Inflammatory macrophage treated with lipopolysaccharide for 1 hour (primary cell): Measurements from ENCODE around the gene TRPM1.

ENCODE experiments used
- DNase-seq, 2 donors: peaks; one replicate each; pipeline ENCODE4 v3.0.0-alpha.2; 2020 to 2022

The TRPM1 gene

DNA sequence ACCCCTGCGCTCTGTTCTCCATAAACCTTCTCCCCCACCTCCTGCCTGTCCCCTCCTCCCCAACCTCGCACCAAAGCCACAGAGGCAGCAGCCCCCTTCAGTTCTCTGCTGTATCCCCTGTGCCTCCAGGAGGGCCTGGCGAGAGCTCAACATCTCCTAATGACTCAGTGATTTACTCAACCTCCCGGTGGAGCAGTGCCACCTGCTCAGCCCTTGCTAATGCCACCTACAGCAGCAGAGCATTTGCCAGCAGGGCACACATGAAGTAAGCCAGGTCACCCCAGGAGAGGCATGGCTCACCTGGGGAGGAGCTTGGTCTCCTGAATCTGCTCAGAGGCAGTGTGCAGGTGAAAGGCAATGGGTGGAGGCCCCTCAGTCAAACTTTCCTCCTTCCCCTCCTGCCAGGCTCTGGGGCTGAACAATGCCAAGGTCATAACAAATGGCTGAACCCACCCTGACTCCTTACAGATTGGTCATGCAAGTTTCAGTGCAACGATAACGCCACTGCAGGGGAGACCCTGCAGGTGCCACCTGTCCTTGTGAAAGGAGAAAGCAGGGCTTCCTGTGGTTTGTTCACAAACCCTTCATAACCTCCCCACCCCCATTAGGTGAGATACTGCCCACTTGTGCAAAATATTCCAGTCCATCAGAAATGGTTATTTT, 19.8 kb downstream of the TRPM1 start:
- DNase-seq, result no peak

DNA sequence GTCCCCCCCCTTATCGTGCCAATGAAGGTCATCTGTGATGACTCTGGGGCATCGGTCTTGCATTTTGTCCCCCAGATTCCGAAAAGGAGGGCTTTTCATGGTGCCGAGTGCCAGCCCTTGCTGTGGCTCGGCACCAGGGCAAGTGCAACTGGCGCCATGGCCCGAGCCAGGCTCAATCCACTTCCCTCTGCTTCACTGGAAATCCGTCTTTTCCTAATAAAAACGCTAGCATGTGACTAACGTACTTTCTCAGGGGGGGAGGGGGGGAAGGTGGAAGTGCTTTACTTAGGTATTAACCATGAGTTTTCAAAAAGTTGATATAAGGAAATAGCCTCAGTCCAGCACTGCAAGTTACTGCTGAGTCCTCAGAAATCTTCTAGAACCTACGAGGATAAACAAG, 20.5 kb downstream of the TRPM1 start:
- DNase-seq, result no peak

DNA sequence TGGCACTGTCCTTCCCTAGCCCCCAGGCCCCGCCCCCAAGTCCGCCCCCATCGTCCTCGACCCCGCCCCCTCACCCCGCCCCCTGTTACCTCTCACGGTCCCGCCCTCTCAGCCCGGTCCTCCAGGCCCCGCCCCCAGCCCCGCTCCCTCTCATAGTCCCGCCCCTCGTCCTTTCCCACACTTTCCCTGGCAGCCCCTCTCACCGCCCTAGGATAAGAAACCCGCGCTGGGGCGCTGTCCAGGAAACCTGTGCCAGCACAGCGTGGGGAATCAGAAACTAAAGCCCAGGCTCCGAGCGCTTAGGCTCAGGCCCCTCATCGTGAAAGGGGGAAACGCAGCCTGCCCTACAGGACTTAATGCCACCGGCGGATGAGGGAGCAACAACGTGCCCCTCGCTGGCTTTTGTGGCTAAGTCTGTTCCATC, 20.9 kb downstream of the TRPM1 start:
- DNase-seq, result peak; percentile 11 to 28

DNA sequence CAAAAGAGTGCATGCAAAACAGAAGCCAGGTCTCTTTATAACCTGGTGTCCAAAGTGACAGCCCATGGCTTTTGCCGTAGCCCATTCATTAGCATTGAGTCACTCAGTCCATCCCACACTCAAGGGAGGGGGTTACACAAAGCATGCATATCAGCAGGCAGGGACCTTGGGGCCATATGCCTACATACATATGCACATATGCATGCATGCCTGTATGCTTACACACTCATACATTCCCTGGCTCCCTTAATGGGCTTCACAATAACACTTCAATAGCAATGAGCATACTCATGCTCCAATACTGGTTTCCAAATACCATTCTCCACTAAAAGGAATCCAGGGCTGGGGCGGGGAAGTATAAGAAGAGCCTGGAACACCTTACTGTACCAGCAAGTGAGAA, 22.0 kb downstream of the TRPM1 start:
- DNase-seq, result no peak

DNA sequence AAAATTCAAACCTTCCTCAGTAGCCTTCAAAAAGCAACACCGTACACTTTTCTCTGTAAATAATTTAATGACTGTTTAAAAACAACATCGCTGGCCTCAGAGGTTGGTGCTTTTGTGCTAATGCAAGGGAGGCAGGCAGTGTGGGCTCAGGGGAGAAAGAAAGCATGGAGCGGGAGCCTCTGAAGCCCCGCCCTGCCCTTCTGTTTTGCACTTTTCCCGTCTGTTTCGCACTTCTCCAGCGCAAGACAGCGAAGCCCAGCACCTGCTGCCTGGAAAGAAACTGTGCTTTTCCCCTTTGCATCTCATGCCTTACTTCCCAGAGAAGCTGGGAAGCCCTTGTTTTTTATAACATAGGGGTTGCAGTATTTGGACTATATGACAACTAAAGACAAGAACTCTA, 23.1 kb downstream of the TRPM1 start:
- DNase-seq, result no peak

DNA sequence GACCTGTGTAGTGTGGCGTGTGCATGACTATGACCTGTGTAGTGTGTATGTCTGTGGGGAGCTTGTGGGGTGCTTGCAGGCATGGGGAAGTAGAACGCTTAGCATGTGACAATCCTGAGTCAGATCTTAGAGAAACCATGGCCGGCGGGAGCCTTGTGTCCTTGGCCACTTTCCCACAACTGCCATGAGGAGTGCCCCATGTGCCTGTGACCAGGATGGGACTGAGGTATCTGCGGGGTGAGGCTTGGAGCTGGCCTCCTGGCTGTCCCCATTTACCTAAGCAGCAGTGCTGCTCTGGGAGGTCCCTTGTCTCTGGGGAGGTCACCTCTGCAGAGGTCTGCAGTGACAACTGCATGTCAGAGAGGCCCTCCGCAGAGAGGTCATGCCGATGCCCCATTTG, 23.6 kb downstream of the TRPM1 start:
- peak in 1 of 2 donors; percentile 5 for DNase-seq

DNA sequence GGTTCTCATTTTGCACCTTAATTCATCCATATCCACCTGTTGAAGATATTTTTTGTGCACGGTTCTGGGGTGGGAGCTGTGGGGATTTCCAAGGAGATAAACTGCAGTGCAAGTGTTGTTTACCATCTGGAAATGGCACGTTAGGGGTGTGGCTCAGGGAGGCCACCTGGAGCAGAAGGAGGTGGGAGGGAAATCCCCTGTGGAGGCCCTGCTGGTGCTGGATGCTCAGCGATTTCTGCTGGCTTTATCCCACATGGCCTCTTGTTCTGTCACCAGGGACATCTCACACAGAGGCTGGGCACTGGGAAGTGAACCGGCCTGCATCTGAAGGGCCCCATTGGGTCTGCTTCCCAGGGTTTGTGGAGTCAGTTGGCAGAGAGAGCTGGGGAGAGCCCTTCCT, 24.3 kb downstream of the TRPM1 start:
- DNase-seq, result no peak

DNA sequence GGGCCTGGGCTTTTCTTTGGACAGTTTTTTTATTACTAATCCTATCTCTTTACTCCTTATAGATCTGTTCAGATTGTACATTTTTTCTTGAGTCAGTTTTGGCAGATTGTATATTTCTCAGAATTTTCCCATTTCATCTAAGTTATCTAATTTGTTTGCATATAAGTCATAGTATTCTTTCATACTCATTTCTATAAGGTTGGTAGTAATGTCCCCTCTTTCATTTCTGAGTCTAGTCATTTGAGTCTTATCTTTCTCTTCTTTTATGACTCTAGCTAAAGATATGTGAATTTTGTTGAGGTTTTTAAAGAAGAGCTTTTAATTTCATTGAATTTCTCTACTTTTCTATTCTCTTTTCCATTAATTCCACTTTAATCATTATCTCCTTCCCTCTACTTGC, 27.2 kb downstream of the TRPM1 start:
- no peak for DNase-seq

DNA sequence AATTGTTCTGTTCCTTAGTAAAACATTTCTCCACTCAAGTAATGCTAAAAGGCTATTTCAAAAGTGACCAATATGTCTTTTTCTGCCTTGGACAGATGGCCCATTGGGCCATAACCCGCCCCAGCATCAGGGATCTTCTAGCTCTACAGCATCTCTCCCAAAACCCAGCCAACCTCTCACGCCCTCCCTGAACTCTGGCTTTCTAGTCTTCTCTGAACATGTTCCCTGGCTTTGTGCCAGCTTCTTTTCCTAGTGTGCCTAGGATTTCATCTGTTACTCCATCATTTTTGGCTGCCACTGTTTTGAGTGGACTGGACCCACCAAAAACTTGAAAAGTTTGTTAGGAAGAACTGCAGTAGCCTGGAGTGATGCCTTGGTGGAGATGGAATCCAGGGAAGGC, 30.7 kb downstream of the TRPM1 start:
- DNase-seq, result no peak

DNA sequence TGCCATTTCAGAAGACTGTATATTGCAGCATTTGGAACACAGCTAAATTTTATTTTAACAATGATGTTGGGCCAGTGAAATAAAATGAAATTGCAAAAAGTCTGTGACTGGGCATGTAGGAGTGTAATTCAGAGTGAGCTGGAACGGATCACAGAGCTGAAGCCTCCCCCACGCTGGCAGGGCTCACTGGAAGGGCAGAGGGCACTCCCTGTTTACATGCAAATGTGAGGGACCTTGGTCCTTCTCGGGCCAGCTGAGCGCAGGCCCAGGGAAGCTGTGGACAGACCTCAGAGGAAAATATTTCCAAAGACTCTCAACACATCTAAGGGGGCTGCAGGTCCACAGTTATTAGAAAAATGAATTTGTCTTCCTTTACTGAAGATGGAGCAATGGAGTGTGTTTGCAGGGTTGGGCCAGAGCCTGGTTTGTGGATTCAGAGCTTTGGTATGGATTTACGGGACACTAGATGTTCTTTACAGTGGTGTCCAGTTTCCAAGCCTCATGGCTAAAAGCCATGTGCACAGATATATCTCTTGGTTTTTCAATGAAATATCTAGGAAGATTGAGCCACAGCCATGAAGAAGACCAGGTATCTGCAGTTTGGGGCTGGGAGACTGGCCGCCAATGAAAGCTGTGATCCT, 32.0 kb downstream of the TRPM1 start:
- DNase-seq, result no peak

DNA sequence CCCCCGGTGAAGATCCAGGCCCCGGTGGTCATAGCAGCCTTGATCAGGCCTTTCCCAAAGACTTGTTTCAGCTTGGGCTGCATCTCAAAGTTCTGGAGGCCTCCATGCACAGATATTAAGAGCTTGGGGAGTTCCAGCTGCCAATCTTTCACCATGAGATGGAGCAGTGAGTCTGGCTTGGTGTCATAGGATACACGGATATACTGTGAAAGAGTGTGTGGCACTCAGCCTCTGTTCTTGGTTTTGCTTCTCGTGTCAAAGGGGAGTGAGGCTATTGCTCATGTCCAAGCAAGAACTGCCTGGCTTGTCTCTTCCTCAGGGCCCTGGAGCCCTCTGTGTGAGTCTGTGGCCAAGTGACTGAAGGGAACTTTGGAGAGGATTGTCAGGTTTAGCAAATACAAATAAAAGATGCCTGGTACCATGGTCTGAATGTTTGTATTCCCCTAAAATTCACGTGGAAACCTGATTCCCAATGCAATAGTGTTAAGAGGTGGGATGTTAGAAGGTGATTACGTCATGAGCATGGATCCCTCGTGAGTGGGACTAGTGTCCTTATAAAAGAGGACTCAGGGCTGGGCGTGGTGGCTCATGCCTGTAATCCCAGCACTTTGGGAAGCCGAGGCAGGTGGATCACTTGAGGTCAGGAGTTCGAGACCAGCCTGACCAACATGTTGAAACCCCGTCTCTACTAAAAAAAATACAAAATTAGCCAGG, 33.5 kb downstream of the TRPM1 start:
- no peak for DNase-seq

DNA sequence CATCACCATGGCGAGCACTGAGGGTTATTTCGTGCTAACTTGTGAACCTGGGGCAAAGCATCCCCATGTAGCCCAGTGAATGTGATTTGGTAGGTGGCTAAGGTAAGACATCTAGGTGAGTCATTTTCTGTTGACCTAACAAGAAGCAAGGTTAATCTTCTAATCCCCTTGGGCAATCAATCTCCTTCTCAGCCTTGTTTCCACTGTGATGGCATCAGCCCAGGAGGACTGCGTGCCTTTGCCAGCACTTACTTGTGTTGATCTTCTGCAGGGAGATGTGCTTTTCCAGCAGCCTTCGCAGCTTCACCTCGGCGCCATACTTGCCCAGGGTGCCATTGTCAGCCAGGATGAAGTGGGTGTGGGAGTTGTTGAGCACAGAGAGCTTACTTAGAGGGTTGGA, 35.7 kb downstream of the TRPM1 start:
- no peak for DNase-seq

DNA sequence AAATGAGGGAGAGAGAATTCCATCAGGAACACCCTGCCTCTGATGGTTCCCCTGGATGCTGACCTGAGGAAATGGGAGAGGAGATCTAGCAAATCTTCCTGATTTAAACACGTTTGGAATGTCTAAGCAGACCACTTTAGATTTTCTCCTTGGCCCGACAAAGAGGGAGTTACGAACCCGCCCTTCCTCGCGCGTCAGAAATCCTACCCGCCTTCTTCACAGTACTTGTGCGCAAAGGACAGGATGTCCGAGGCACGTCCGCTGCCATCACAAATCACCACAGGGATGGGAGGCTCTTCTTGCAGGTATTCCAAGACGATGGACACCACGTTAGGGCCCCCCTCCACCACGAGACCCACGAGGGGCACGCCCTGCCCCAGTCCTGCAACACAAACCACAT, 38.6 kb downstream of the TRPM1 start:
- DNase-seq, result no peak

DNA sequence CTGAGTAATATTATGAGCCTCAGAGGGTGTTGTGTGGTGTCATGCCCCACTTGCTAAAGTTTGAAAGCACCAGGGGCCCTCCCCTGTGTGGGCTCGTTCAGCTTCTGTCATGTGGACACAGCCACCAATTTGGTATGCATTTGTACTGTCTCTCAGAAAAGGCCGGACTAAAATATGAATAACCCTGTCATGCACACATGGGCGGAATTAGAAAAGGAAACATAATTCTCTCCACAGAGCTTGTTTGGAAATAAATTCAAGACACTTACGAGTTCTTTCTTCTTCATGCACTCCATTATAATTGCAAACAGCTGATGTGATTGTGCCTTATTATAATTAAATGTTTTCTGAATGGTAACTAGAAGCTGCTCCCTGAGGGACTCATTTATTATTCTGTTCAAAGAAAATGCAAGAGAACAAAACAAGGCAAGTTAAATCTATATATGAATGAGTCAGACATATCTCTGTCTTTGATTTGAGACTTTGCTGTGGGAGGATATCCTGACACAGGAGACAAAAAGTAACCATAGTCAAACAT, 39.1 kb downstream of the TRPM1 start:
- DNase-seq, result no peak

DNA sequence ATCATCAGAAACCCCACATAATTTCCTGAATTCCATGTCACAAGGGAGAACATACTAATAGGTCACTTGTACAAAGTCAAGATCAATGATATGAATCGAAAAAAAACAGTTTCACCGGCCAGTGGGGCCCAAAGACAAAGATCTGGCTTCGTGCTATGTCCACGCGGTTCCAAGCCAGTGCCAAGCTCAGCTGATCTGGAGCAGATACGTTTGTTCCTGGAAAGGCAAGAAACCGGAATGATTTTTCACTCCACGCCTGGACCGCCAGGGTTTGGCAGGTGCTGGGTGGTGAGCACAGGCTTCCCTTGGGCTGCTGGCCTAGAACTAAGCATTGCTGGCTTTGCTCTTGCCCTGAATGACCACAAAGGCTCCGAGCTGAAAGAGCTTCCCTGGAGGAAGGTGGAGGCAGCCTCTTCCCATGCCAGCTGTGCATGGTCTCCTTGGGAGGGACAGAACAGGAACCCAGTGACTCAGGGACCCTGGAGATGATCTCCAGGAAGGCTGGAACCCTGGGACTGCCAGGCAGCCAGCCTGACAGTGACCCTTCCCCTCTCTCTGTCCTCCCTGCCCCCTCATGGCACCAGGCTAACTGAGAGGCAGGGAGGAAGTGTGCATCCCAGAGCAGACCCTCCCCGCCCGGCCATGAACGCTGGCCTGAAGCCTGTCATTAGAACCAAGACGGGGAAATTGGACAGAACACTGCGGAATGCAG, 40.9 kb downstream of the TRPM1 start:
- DNase-seq, result no peak

DNA sequence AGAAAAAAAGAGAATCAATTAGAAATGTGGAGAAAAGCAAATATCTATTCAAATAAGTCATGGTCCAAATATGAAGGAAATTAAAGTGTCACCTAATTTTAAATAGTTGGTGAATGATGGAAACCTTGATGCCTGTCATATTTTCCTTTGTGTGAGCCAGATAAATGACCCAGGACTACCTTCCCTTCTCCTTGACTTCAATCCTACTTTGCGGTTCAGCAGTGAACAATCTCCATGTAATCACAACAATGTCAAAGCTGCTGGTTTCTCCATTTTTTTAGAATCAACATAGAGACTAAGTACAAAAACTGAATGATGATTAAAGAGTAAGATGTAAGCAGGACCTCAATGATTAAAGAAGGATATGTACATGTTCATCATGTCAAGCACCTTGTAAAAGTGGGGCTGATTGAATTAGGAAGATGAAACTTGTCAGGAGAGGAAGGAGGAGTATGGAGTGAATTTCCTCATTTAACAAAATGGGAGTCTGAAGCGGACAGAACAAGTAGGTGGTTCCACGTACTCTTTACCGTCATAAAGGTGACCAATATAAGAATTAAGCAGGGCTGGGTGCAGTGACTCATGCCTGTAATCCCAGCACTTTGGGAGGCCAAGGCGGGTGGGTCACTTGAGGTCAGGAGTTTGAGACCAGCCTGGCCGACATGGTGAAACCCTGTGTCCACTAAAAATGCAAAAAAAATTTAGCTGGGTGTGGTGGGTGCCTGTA, 43.1 kb downstream of the TRPM1 start:
- DNase-seq, result no peak

DNA sequence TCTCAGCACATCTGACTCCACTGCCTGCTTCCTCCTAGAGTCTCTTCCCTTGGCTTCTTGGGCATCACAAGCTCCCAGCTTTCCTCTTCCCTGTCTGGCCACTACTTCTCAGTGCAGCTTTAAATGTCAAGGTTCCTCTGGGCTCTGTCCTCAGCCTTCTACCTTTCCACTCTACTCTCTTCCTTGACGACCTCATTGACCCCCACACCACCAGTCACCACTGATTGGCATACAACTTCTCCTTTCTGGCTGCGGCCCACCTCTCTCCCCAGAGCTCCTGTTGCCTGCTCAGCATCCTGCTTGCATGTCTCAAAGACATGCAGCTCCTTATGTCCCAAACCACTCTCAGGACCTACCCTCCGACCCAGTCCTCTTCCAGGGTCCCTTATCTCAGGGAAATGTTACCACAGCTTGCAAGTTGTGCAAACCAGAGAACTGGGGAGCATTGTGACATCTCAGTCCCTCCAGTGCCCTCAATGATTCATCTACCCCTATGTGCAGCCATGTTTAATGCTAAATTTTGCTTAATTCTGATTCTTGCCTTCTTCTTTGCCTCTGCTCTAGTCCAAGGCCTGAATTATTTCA, 49.9 kb downstream of the TRPM1 start:
- peak; percentile 13 to 35 for DNase-seq

DNA sequence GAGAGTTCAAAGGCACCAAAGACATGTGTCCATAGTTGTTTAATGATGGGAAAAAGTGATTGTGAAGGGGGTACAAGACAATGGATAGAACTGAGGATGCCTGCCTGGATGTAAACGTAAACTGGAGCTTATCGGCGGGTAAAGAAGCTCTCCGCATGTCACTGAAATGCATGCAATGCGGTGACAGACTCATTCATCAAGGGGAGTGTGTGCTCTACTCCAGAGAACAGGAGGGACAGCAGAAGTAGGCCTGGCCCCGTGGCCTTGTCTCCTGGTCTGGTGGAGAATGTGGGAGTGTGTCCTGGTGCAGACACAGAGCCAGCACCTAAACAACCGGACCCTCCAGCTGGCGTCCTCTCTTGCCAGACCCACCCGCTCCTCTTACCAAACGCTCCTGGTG, 50.6 kb downstream of the TRPM1 start:
- DNase-seq, result no peak

DNA sequence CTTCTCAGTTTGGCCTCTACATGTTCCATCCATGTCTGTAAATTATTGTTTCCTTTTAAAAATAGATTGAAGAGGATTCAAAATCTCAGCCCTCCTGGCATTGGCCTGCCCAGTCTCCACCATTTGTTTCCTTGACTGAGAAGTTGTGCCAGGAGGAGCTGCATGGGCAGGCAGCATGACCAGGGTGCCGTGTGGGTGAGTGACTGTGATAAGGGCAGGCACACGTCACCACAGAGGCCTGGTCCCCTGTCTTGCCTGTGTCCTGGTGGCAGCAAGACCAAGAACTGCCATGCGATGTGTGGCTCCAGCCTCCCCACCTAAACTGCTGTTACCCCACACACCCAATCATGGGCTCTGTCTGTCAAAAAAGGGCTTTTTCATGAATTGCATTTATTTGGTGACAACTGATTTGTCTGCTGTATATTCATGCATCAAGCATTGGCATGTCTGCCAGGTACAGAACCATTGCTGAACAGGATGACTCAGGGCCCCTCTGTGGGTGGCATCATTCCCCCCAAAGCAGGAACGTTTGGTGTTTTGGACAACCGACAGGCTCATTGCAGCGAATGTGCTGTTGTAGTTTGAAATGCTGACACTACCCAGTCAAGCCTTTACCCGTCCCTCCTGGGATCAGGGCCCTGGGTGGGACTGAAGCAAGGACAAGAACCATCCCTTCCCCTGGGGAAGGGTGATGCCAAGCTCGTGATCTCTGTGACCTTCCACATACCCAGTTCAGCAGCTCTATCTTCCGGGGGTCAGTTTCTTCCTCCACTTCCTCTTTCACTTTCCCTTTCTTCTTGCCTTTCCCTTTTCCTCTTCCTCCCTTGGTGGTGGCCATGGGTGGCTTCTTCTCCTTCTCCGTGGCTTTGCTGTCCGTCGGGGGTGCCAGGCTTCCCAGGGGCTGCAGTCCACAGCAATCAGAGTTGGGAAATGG, 51.6 kb downstream of the TRPM1 start:
- DNase-seq, result peak; percentile 59 to 63

DNA sequence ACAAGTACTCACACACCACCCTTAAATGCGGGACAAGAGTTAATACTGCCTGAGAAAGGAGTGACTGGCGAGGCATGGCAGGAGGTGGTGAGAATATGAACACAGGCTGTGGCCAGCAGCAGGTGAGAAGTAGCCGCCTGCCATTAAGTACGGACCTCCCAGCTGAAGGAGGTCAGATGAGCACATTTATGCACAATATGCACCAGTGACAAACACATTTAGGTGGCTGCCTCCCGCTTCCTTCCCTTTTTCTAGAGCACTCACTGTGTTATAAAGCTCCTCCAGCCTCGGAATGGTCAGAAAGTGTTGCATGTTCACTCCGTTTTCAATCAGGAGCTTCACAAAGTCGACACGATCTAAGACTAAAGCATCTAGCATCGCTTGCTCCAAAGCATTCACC, 52.4 kb downstream of the TRPM1 start:
- peak; percentile 24 to 51 for DNase-seq

DNA sequence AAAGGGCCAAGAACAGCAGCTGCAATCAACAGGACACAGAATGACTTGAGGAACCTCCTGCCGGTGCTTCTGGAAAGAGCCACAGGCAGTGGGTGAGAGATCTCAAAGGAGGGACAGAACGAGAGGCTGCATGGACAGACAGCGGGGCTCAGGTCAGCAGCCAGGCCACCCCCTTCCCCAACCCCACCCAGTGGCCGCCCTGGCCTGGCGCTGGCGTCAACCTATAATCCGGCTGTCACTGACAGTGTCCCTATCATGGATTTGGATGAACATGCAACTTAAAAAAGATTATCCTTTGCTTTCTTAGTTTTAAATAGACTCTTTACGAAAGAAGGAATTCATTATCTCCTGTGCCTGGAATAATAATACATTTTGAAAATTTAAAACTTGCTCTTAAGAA, 54.1 kb downstream of the TRPM1 start:
- no peak for DNase-seq
